GM21360 (cell line): ENCODE data around the gene GLIS1.

ENCODE experiments used
- ATAC-seq: cut with Tn5 transposase; IDR thresholded peaks from one replicate; pipeline ENCODE4 v1.9.1; 2021; ENCODE audit warnings: mild to moderate bottlenecking, moderate library complexity; ENCODE audit not compliant: unreplicated experiment

Gene GLIS1

DNA sequence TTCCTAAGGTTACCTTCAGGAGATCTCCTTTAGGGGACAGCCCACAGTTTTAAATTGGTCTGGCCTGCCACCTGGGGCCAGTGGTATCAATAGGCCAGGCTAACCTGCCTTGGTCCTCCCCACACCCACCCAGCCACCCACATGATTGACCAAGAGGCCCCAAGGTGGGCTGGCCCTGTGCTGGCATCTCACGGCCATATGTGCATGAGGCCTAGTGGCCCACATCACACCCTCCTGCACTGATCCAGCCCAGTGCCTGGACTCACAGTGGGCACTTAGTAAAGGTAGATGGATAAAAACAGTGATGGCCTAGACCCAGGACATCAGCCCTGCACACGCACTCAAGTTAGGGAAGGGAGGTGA is 197.7 kb downstream of the GLIS1 start:
- ATAC-seq, result no peak

DNA sequence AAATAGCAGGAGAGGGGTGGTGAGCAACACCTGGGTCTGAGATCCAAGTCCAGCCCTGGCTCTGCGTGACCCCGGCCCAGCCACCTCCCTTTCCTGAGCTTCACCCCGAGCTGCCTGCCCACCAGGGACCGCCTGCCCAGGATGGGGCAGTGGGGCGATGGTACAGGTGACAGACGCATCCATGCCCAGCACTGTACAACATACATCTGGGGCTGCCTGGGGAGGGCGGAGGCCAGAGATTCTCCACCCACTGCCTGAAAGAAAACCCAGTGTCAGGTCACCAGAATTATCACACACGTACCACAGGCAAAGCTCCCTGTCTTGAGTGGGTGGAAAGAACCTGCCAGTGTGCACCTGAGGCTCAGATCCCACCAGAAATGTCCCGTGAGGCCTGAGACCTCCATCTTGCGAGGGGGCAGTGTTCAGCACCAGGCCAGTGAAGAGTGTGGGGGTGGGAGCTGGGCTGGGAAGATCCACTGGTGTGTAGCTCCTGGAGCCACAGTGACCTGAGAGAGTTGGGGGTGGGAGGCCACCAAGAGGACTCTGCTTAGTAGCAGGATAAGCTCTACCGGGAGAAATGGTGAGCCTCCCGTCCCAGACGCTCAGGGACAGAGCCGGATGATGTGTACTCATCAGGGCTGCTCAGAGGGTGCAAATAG is 198.2 kb downstream of the GLIS1 start:
- ATAC-seq, result no peak

DNA sequence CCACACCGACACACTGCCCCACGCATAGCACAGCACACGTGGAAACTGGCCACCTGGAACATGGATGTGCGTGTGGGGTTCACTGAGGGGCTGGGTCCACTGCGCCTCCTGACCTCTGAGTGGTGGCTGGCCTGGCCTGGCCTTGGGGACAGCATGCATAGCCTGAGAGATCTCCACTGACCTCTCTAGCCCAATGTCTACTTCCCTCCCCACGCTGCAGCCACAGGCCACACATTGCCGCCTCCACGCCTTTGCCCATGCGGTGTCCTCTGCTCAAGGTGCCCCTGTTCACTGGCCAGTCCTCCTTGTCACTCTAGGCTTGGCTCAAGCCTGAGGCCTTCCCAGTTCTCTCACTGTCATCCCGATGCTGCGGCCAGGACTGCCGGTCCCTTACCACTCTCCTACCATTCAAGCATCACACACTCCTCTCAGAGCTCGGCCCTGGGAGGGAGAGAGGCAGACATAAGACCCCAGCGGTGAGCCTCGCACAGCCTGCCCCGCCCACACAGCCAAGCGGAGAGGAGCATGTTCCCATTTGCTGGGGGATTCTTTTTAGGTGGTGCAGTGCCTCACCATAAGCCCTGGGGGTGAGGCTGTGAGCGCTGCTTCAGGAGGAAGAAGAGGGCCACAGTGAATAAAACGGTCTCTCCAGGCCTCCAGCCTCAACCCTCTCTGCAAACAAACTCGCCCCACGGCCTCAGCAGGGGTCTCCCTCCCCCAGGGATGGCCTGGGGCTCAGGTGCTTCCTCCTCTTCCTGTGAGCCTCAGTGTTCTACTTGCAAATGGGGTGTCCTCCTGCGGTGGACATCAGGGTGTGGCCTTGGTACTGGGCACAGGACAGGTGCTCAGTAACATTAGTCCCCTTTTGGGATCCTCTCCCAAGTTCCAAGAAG is 199.0 kb downstream of the GLIS1 start:
- no peak for ATAC-seq

DNA sequence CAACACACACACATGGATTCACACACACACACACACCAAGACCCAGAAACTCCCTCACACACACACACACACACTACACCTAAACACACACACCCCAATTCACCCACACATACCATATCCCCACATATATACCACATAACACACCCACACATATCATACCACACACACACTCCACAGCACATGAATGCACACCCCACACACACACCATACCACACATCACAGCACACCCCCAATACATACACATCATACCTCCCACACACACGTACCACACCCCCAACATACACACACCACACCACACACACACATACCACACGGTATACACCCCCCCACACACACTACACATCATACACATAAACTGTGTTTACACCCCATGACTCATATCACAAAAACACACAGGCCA is 199.7 kb downstream of the GLIS1 start:
- ATAC-seq, result no peak

DNA sequence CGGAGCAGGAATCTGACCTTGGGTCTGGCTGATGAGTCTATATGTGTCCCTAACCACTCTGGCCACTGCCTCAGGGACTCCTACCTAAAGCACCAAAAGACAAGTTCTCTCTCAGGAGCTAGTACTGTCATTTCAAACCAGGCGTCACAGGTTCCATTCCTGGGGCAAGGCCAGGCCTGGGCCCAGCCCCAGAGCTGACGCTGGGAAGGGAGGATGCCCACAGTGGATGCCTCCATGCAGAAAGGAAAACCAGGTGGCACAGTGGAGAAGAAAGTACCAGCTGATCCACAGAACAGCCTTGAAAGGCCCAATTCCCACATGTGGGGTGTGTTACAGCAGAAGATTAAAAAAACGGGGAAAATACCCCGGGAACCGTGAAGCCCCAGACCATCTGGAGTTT is 202.4 kb downstream of the GLIS1 start:
- no peak for ATAC-seq

DNA sequence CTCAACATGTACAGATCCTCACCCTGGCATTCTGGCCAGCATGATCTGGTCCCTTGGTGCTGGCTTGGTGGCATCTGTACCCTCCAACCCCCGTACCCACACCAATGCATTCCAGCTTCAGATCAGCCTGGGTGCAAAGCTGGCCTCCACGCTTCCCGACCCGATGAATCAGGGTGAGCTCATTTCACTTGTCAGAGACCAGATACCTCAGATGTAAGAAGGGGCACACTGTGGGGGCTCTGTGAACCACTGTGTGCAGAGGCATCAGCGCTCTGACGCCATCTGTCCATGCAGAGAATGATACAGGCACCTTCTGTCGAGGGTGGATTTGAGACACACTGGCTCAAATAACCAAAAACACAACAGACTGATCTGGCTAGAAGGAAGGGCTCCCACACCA is 203.1 kb downstream of the GLIS1 start:
- no peak for ATAC-seq

DNA sequence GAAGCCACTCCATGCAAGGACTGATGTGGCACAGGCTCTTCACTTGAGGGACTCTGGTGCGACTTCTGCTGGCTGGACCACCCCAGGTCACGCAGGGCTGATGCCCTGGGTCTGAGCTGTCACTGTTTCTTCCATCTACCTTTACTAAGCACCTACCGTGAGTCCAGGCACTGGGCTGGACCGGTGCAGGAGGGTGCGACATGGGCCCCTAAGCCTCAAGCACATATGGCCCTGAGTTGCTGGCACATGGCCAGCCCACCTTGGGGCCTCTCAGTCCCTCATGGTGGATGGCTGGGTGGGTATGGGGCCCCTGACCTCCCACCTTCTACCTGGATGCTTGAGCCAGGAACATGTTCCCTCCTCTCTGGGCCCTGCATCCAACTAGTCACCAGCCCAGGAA is 203.7 kb downstream of the GLIS1 start:
- no peak for ATAC-seq

DNA sequence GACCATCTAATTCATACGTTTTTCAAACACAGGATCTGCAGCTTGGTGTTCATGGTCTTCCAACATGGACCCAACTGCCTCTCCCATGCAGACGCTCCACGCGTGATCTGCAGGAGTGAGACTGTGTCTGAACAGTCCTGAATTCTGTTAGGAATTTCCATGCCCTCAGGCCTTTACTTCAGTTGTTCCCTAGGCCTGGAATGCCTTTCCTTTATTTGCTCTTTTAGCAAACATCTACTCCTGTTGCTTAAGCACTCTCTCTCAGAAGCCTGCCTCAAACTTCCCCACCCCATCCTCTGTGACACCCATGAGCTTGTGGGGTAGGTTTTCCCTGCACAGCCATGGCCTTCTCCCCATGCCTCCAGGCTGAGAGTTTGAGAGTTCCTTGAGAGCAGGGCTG is 206.1 kb downstream of the GLIS1 start:
- ATAC-seq, result no peak

DNA sequence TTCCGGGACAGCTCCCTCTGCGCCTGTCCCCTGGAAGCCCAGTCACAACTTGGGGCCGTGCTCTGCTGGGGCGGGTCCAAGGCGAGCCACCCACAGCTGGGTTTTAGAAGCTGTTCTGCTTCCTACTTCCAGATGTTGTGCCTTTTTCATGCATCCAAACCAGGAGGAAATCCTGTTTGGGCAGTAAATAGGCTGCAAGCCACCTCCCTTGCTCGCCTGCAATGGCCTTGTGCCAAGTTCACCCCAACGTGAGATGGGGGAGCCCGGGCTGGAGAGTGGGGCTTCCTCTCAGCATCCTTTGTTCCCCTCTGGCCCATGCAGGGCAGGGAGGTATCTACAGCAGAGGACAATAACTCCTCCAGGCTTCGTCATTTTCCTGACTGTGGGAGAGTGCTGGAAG is 206.6 kb downstream of the GLIS1 start:
- no peak for ATAC-seq

DNA sequence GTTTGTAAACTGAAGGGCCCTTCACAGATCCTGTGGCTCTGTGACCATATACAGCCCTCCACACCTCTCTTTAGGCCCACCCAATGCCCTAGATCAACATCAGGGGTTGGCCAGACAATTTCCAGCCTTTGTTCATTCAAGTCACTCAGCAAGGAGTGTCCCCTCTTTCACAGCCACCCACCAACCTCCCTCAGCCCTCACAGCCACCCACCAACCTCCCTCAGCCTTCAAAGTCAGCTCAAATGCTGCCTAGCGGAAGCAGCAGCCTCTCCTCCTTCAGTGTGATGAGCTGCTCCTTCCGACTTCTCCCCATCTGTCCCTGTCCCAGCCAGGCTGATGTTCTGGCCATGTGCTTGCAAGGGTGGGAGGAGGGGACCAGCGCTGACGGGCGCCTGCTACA is 208.4 kb downstream of the GLIS1 start:
- ATAC-seq, result no peak

DNA sequence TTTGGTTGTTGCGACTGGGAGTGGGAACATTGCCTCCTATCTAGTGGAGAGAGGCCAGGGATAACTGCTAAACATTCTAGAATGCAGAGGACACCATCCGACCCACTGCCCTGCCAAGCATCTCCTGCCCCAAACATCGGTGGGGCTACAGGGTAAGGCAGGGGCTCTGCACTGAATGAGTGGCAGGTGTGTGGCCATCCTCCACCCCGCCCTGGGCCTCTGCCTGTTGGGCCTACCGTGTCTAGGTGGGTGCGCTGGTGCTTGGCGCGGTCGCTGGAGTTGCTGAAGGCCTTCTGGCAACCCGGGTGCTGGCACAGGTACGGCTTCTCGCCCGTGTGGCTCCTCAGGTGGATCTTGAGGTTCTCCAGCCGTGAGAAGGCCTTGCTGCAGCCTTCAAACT is 209.4 kb downstream of the GLIS1 start:
- no peak for ATAC-seq

DNA sequence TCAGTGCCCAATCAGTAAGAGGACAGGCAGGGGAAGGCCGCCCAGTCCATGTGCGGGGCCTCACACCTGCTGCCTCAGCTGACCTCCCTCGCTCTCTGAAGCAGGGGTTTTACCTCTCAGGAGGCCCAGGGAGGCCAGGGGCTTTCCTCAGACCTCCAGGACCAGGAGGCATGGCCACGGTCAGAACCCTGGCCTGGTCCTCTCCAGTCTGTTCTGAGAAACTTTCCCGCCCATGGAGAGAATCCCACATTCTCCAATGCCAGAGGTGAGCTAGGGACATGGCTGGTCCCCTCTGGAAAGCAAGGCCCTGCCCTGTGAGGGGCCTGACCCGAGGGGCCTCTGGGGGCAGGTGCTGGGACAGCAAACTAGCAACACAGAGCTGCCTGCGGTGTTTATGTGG is 211.6 kb downstream of the GLIS1 start:
- ATAC-seq, result no peak

DNA sequence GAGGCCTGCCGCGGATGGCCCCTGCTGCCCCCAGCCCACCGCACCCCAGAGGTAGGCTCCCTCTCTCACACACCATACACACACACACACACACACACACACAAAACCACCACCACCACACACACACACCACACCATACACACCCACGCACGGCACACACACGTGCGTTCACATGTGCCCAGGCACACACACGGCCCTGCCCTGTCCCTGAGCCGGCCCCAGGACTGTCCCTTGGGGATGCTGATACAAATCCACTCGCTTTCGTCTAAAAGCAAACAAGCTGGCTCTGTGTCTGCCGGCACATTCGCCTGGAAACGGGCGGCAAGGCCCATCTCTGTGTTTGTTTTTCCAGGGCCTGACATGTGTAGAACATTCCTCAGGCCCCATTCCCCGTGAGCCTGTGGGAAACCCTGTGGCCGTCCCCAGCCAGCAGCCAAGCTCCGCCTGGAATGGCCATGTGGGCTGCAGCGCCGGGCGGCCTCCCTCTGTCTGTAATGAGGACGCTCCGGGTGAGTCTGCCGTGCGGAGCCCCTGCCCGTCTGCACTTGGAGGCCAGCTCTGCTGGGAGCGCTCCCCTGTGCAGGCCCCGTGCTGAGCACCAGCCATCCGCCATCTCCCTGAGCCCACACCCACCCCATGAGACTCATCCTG is 212.4 kb downstream of the GLIS1 start:
- no peak for ATAC-seq

DNA sequence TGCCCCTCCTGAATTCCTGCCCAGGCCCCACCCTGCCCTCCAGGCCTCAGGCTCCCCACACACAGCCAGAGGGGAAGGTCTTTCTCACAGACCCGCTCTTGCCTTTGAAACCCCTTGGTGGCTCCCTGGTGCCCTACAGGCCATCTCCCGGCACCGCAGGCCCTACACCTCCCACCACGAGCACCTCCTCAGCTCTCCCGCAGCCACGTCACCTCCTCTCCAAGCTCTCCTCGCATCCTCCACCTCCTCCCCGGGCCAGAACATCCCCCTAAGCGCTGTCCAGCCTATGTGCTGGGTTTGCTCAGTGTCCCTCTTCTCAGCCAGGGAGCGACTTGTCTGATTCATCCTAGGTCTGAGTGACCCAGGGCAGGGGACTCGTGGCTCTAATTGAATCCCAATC is 213.4 kb downstream of the GLIS1 start:
- no peak for ATAC-seq

DNA sequence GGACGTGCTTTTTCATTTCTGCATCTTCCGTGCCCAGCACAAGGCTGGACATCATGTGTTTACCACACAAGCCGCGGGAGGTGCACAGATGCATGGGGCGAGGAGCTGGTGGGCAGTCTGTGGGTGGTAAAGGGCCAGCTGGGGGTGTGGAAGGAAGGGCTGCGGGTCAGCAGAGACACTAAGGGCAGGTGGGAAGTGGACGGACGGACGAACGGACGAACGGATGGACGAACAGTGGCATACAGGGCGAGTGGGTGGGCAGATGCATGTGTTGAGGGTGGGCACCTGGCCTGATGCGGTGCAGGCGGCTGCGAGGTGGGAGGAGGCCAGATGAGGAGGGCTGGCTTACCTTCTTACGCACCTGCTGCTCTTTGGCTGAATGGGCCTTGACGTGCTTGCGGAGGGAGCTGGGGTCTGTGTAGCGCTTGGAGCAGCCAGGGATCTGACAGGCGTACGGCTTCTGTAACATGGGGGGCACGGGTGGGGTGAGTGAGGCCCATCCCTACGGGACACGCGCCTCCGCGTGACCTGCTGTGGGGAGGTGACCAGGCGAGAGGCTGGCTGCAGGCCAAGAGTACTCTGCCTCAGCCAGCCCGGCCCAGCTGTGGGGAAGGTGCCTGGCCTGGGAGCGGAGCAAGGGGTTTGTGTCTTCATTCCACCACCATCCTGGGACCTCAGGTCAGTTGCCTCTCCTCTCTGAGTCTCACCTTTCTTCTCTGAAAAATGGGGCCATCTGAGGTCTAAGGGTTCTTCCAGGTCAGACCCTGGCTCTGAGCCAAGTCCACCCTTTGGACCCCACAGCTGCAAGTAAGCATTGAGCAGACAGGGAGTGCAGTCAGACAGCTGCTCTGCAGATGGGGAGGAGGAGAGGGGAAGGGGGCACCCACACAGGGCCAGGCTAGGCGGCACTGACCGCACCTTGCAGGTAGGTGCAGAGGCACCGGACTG is 214.3 kb downstream of the GLIS1 start:
- ATAC-seq, result no peak

DNA sequence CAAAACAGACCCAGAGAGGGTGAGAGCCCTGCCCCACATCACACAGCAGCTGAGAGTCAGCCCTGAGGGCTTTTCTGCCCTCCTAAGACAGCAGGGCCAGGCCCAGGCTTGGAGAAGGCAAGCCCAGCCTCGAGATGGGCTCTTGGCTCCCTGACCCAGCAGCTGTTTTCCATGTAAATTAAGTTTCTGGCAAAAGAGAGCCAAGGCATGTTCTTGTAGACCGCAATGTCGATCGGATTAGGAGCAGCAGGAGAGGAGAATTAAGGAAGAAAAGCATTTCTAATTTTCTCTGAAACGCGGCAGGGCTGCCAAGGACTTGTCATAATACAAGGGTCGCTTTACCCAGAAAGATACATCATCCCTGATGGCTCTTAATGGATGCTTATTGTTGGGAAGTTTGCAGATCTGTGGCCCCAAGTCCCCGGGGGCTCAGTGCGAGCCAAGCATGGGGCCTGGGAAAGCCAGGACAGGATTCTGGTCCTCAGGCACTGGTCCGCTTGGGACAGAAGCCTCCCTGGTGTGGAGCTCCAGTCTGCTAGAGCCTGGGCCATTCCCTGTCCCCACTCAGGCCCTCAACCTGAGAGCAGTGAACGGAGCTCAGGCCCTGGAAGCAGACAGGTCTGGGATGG is 216.9 kb downstream of the GLIS1 start:
- ATAC-seq, result no peak

DNA sequence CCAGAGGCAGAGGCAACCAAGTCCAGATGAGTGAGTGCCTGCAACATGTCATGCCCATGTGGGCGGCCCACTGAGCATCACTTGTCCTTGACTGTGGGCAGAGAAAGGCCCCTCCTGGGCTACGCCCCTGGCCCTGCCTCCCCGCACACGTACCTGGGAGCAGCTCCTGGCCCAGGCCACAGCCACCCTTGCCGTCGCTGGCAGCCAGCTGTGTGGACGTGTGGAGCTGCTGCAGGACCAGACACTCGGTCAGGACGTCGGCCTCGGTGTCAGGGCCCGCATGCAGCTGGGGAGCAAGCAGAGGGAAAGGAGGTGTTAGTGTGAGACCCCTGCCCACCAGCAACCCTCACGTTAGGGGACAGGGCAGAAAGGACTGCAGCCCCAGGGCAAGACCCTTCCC is 218.5 kb downstream of the GLIS1 start:
- ATAC-seq, result no peak

DNA sequence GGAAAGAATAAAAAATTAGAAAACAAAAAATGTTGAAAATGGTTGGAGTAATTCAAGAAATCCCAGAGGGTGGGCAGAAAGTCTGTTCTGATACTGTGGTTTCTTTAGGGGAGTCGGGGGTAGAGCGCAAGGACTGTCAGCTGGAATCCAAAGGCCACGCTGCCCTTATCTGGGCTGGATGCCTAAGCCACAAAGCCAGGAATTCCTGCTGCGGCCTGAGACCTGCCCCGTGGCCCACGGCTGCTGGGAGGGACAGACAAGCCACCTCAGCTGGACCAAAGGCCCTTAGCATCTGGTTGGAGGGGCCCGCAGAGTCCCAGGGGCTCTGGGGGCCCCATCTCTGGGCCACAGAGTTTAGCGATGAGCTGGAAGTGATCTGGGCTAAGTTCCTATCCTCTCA is 219.5 kb downstream of the GLIS1 start:
- ATAC-seq, result no peak

DNA sequence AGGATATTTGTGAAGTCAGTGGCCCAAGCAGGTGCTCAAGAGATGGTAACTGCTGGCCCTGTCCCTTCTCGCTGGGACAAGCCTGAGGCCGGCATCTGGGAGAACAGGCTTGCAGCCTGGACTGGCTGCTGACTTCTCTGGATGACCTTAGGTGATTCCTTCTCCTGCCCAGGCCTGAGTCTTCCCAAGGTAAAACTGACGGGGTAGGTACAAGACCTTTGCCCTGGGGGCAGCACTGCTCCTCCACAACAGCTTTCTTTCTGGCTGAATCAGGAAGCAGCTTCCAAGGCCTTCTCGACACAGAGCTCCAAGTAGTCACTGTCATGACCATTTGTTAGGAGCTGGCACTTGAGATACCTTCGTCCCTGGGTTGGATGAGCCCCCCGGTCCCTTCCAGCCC is 220.2 kb downstream of the GLIS1 start:
- ATAC-seq, result no peak

DNA sequence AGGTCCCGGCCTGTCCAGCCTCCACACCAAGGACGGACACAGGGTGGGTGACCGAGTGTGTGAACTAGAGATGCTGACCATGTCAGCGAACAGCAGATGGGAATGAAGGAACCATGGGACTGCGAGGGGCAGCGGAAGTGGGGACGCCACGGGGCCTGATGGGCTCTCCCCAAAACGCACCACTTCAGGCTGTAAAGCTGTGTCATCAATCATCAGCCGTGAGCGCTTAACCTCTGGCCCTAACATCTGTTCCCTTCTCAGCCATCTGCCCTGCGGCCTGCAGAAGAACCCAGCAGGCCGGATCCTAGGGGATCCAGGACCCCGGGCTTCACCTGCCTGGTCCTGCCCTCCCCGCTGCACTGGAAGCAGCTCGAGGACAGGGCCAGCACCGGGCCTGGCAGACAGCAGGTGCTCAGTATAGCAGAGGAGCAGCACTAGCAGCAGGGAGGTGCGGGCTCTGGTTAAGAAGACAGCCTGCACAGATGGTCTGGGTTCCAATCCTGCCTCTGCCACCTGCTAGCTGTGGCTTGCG is 221.1 kb downstream of the GLIS1 start:
- no peak for ATAC-seq
